Measurements from ENCODE around the gene XRCC4. TPM values are rescaled to one million over a fixed set of nuclear protein-coding genes. Genes with fewer than 3 reads are reported as not detected.

The XRCC4 gene
- total RNA-seq, 3 donors from 2014 or later: 8.8 to 10.8 (median 10.4) TPM

GRCh38 chr5:83265318-83265717 lies 188.0 kb downstream of the XRCC4 start:
- DNase-seq (ENCODE audit: low spot score in 2 of 2): no peak
- Histone ChIP-seq H3K9me3 (no peaks in the 10 kb centered on the region), H3K4me3 (no peak overlapping the region), H3K27ac (no peak overlapping the region), H3K27me3 (no peaks in the 10 kb centered on the region), H3K36me3 (no peaks in the 10 kb centered on the region), H3K4me1 (no peaks in the 10 kb centered on the region)
- TF ChIP-seq POLR2AphosphoS5 (IDR thresholded peaks at IDR 0.05) (no peak), POLR2A (IDR thresholded peaks at IDR 0.05) (no peak)
- TF ChIP-seq, protein P1, sequence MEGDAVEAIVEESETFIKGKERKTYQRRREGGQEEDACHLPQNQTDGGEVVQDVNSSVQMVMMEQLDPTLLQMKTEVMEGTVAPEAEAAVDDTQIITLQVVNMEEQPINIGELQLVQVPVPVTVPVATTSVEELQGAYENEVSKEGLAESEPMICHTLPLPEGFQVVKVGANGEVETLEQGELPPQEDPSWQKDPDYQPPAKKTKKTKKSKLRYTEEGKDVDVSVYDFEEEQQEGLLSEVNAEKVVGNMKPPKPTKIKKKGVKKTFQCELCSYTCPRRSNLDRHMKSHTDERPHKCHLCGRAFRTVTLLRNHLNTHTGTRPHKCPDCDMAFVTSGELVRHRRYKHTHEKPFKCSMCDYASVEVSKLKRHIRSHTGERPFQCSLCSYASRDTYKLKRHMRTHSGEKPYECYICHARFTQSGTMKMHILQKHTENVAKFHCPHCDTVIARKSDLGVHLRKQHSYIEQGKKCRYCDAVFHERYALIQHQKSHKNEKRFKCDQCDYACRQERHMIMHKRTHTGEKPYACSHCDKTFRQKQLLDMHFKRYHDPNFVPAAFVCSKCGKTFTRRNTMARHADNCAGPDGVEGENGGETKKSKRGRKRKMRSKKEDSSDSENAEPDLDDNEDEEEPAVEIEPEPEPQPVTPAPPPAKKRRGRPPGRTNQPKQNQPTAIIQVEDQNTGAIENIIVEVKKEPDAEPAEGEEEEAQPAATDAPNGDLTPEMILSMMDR (IDR thresholded peaks at IDR 0.05): no peak
- intact Hi-C loops (cut with DNase I; ENCODE audit: low total_unique reads): no loop called here

GRCh38 chr5:83270311-83270710 lies 193.0 kb downstream of the XRCC4 start:
- Histone ChIP-seq H3K4me3 (no peak overlapping the region), H3K9me3 (peaks cover 0 to 5% of the 10 kb centered on the region in 2 donors), H3K27me3 (no peaks in the 10 kb centered on the region), H3K36me3 (no peaks in the 10 kb centered on the region), H3K4me1 (no peaks in the 10 kb centered on the region), H3K27ac (no peak overlapping the region)
- TF ChIP-seq POLR2AphosphoS5 (IDR thresholded peaks at IDR 0.05) (no peak), POLR2A (IDR thresholded peaks at IDR 0.05) (no peak)
- TF ChIP-seq, protein P1 (IDR thresholded peaks at IDR 0.05): no peak
- DNase-seq (ENCODE audit: low spot score in 2 of 2): no peak
- intact Hi-C loops (cut with DNase I; ENCODE audit: low total_unique reads): no loop called here

DNA sequence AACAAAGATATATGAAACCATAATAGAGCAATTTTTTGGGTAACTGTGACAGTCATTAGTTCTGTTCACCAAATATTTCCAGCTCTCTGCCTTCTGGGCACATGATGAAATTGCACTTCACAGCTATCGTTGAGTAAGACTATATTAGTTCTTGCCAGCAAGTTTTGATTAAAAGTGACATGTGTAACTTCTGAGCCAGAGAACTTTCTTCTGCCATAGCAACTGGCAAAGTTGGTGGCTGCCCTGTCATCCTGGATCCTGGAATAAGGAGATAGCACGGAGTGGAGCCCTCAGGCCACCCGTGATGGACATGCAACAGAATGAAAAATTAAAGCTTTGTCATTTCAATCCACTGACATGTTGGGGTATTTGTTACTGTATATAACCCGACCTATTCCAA lies 199.8 kb downstream of the XRCC4 start:
- intact Hi-C loops (cut with DNase I; ENCODE audit: low total_unique reads): no loop called here
- TF ChIP-seq POLR2AphosphoS5 (IDR thresholded peaks at IDR 0.05) (no peak), POLR2A (IDR thresholded peaks at IDR 0.05) (no peak)
- TF ChIP-seq, protein P1 (IDR thresholded peaks at IDR 0.05): no peak

GRCh38 chr5:83277953-83278352 lies 200.6 kb downstream of the XRCC4 start:
- H3K36me3 ChIP-seq: no peaks in the 10 kb centered on the region
- H3K4me3 ChIP-seq: no peak overlapping the region
- no peak overlapping the region for H3K27ac ChIP-seq
- TF ChIP-seq, protein P1 (IDR thresholded peaks at IDR 0.05): no peak
- TF ChIP-seq POLR2A (IDR thresholded peaks at IDR 0.05) (no peak), POLR2AphosphoS5 (IDR thresholded peaks at IDR 0.05) (no peak)
- H3K9me3 ChIP-seq: peaks cover 0 to 5% of the 10 kb centered on the region in 2 donors
- DNase-seq (ENCODE audit: low spot score in 2 of 2): no peak
- intact Hi-C loops (cut with DNase I; ENCODE audit: low total_unique reads): no loop called here
- no peaks in the 10 kb centered on the region for H3K27me3 ChIP-seq
- no peaks in the 10 kb centered on the region for H3K4me1 ChIP-seq

More for the DNA sequence above, 199.8 kb downstream of the XRCC4 start:
- DNase-seq (ENCODE audit: low spot score in 2 of 2): no peak
- Histone ChIP-seq H3K27me3 (no peaks in the 10 kb centered on the region), H3K9me3 (peaks cover 0 to 5% of the 10 kb centered on the region in 2 donors), H3K27ac (no peak overlapping the region), H3K4me1 (no peaks in the 10 kb centered on the region), H3K36me3 (no peaks in the 10 kb centered on the region), H3K4me3 (no peak overlapping the region)

- no peaks in the 10 kb centered on the region for H3K4me1 ChIP-seq
- no peaks in the 10 kb centered on the region for H3K27me3 ChIP-seq
- H3K36me3 ChIP-seq: no peaks in the 10 kb centered on the region
- TF ChIP-seq, protein P1 (IDR thresholded peaks at IDR 0.05): no peak
- TF ChIP-seq POLR2AphosphoS5 (IDR thresholded peaks at IDR 0.05): no peak
- no peak for TF ChIP-seq POLR2A (IDR thresholded peaks at IDR 0.05)
- intact Hi-C loops (cut with DNase I; ENCODE audit: low total_unique reads): no loop called here
- no peak overlapping the region for H3K4me3 ChIP-seq
- no peak overlapping the region for H3K27ac ChIP-seq
- no peak for DNase-seq (ENCODE audit: low spot score in 2 of 2)
- H3K9me3 ChIP-seq: no peaks in the 10 kb centered on the region
These were observed 203.8 kb downstream of the XRCC4 start for GRCh38 chr5:83281176-83281575.

All from breast epithelium (tissue), 4 donors.